ENCODE measurements around the gene FNDC3B.

FNDC3B gene

GRCh38 chr3:172132159-172132586 lies 92.8 kb downstream of the FNDC3B start:
- DNase-seq: no peak
- peaks cover 9% of the 10 kb centered on the region; the same call in 1 of the 2 replicates for H3K36me3 ChIP-seq (replicated peaks; ENCODE audit: insufficient read depth, low read length)
- H3K27me3 ChIP-seq (replicated peaks; ENCODE audit: insufficient read depth, low read length): no peaks in the 10 kb centered on the region
- no peak overlapping the region for H3K4me2 ChIP-seq (ENCODE audit: low read depth, low read length)
- no peak overlapping the region for H3K27ac ChIP-seq (ENCODE audit: low read length)
- no peak for TF ChIP-seq CTCF (IDR thresholded peaks at IDR 0.05; ENCODE audit: low read length)
- H3K9ac ChIP-seq (ENCODE audit: low read length): no peak overlapping the region
- peaks cover 39% of the 10 kb centered on the region for H3K4me1 ChIP-seq (ENCODE audit: low read length)
- no peak overlapping the region for H2AFZ ChIP-seq (ENCODE audit: low read length)
- H4K20me1 ChIP-seq (ENCODE audit: insufficient read depth, low read length): no peaks in the 10 kb centered on the region
- peaks cover 14% of the 10 kb centered on the region for H3F3A ChIP-seq (ENCODE audit: insufficient read depth, low read length)
- no peaks in the 10 kb centered on the region for H3K9me2 ChIP-seq (replicated peaks; ENCODE audit: insufficient read depth, low read length)
- no peaks in the 10 kb centered on the region for H3K9me3 ChIP-seq (replicated peaks; ENCODE audit: insufficient read depth, low read length)
- no peak overlapping the region for H3K4me3 ChIP-seq (ENCODE audit: low read length)
- peaks cover 98% of the 10 kb centered on the region for H3K79me2 ChIP-seq (ENCODE audit: low read length)

GRCh38 chr3:172132721-172133311 lies 93.4 kb downstream of the FNDC3B start:
- TF ChIP-seq EZH2phosphoT487 (IDR thresholded peaks at IDR 0.05; ENCODE audit: low read length) (no peak), CTCF (IDR thresholded peaks at IDR 0.05; ENCODE audit: low read length) (no peak), EZH2 (optimal IDR thresholded peaks at IDR 0.05; ENCODE audit: low read depth, low read length) (no peak)
- Histone ChIP-seq H4K20me1 (ENCODE audit: insufficient read depth, low read length) (no peaks in the 10 kb centered on the region), H3K4me1 (ENCODE audit: low read length) (peaks cover 41% of the 10 kb centered on the region), H3F3A (ENCODE audit: insufficient read depth, low read length) (peaks cover 14% of the 10 kb centered on the region), H3K9me2 (replicated peaks; ENCODE audit: insufficient read depth, low read length) (no peaks in the 10 kb centered on the region), H2AFZ (ENCODE audit: low read length) (no peak overlapping the region), H3K9me3 (replicated peaks; ENCODE audit: insufficient read depth, low read length) (no peaks in the 10 kb centered on the region), H3K27me3 (replicated peaks; ENCODE audit: insufficient read depth, low read length) (no peaks in the 10 kb centered on the region), H3K79me2 (ENCODE audit: low read length) (peaks cover 98% of the 10 kb centered on the region), H3K9ac (ENCODE audit: low read length) (no peak overlapping the region), H3K36me3 (replicated peaks; ENCODE audit: insufficient read depth, low read length) (peaks cover 6% of the 10 kb centered on the region; the same call in 1 of the 2 replicates), H3K4me3 (ENCODE audit: low read length) (no peak overlapping the region), H3K4me2 (ENCODE audit: low read depth, low read length) (no peak overlapping the region; the same call in 1 of the 2 replicates), H3K27ac (ENCODE audit: low read length) (peak overlapping the region; percentile 19; the same call in 1 of the 2 replicates)
- DNase-seq: no peak

- Histone ChIP-seq H3F3A (ENCODE audit: insufficient read depth, low read length) (peaks cover 14% of the 10 kb centered on the region), H4K20me1 (ENCODE audit: insufficient read depth, low read length) (no peaks in the 10 kb centered on the region), H3K4me3 (ENCODE audit: low read length) (no peak overlapping the region), H3K9me3 (replicated peaks; ENCODE audit: insufficient read depth, low read length) (no peaks in the 10 kb centered on the region), H3K79me2 (ENCODE audit: low read length) (peaks cover 97% of the 10 kb centered on the region), H3K36me3 (replicated peaks; ENCODE audit: insufficient read depth, low read length) (peaks cover 6% of the 10 kb centered on the region; the same call in 1 of the 2 replicates), H3K4me2 (ENCODE audit: low read depth, low read length) (peak overlapping the region; percentile 45), H2AFZ (ENCODE audit: low read length) (no peak overlapping the region), H3K9me2 (replicated peaks; ENCODE audit: insufficient read depth, low read length) (no peaks in the 10 kb centered on the region), H3K4me1 (ENCODE audit: low read length) (peaks cover 43% of the 10 kb centered on the region), H3K27ac (ENCODE audit: low read length) (peak overlapping the region; percentile 10; the same call in 1 of the 2 replicates), H3K9ac (ENCODE audit: low read length) (no peak overlapping the region), H3K27me3 (replicated peaks; ENCODE audit: insufficient read depth, low read length) (no peaks in the 10 kb centered on the region)
- no peak for DNase-seq
- TF ChIP-seq CTCF (IDR thresholded peaks at IDR 0.05; ENCODE audit: low read length) (no peak), EZH2phosphoT487 (IDR thresholded peaks at IDR 0.05; ENCODE audit: low read length) (no peak), EZH2 (optimal IDR thresholded peaks at IDR 0.05; ENCODE audit: low read depth, low read length) (no peak)
Measured at GRCh38 chr3:172133838-172134237, 94.5 kb downstream of the FNDC3B start.
